Posterior cingulate gyrus (tissue), 11 donors: ENCODE data around the gene STPG3.

Experiments used
- DNase-seq, 10 donors: peaks; one replicate each; pipeline versions ENCODE4 v3.0.0 to v3.0.0-alpha.2; 2020 to 2021; ENCODE audit warnings: mixed read lengths in 3 of 10
- intact Hi-C: fragments of 100-400 bp; cut with DNase I; formaldehyde crosslinking; loops from one replicate; pipeline ENCODE4 v1.15.1; 2023

The STPG3 gene

DNA sequence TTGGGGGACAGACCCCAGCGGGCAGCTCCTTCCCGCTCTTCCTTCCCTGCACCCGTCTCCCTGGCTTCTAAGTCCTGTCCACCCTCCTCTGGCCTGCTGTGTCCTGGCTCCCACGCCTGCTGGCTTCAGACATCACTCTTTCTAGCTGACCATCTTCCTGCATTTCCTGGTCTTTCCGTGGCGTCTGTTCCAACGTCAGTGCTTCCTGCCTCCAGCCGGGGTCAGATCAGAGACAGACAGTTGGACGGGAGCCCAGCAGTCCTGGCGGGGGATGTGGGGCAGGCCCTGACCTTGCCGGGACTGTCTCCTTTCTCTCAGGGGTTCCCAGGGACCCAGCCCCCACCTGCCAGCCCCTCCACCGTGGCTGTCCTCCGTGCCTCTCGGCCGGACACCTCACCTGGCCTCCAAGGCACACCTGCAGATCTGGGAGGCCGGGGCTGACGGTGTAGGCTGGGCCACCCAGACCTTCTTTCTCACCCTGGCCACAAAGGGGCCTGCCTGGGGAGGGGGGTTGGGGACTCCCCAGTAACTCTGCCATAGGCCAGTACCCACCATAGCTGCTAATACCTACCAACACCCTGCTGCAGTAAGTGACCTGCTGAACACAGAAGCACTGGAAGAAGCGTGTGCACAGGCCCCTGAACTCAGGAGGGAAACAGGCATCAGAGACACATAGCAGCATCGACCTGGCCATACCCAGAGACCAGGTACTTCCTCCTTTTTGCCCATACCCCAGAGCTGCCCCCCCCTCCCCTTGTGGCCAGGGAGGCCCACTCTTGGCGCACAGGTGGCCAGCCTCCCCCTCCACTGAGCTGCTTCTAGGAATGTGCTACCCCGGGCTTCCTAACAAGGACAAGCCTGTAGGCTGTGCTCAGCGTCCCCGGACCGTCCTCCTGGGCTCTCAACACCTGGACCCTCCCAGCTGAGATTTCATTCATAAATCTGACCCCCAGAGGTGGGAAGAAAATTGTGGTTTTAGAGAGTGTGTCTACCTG lies 45.9 kb downstream of the STPG3 start:
- DNase-seq, result no peak

GRCh38 chr9:137297966-137298365 lies 46.9 kb downstream of the STPG3 start:
- no peak for DNase-seq
- intact Hi-C loops, result loop anchor here (10.0 kb wide), 1 partner anchor 227 kb away; no protein-coding TSS in a partner anchor

More for the DNA sequence above, 45.9 kb downstream of the STPG3 start:
- intact Hi-C loops, result loop anchor here (10.0 kb wide), 1 partner anchor 228 kb away; no protein-coding TSS in a partner anchor

GRCh38 chr9:137298401-137299202 lies 47.5 kb downstream of the STPG3 start:
- intact Hi-C loops, result loop anchor here (10.0 kb wide), 1 partner anchor 226 kb away; no protein-coding TSS in a partner anchor
- peak in 1 of 10 donors; percentile 75 for DNase-seq

DNA sequence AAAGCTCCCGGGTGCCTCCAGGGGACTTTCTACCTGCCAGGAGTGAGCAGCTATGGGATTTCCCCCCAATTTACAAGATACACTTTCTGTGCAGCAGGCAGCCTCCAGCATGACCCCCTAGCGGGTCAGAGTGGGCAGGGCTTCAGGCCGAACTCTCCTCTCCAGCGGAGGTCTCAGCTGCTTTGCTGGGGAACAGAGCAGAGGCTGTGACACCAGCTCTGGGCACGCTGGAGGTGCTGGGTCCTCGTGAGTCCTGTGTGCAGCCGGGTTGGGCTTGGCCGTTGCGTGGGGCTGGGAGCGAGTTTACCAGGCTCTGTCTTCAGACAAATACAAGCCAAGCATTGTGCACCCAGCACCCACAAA lies 48.1 kb downstream of the STPG3 start:
- intact Hi-C loops, result loop anchor here (10.0 kb wide), 1 partner anchor 226 kb away; no protein-coding TSS in a partner anchor
- DNase-seq, result no peak

DNA sequence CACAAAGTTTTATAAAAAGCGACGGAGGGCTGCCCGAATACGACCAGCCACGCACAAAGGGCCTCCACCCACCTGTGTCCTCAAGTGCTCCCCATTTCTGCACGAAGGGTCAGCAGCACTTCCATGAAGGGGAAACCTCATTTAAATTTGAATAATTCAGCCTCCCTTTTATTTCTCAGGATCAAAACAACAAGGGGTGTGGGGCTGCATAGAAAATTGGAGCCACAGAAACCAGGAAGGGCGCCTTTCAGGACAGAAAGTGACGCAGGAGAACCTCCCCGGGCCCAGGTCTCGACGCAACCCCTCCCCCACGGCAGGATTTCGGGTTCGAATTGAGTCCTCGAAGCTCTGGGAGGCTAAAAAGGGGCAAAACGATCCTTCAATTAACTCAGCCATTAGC lies 48.9 kb downstream of the STPG3 start:
- DNase-seq, result peak in 1 of 10 donors; percentile 78
- intact Hi-C loops, result loop anchor here (10.0 kb wide), 1 partner anchor 225 kb away; no protein-coding TSS in a partner anchor

DNA sequence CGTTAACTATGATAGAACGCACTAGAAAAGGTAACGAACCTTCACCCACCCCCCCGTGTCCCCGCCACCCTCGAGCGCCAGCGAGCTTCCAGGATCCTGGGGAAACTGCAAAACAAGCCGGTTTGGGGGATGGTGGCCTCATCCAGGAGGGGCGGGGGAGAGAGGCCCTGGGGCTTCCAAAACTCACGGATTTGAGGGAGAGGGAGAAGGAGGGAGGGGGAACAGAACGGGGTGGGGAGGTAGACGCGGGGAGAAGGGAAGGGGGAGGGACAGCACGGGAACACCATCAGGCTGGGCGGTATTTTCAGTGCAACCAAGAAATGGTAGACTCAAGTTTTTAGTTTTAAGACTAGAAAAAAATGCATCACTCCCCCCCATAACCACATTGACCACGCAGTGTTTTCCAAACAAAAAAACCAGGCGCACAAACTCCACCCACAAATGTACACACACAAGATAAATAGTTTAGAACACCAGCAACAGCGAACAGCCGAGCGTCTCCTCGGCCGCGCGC lies 49.5 kb downstream of the STPG3 start:
- intact Hi-C loops, result no loop called here
- peak in 1 of 10 donors; percentile 76 for DNase-seq

- DNase-seq, result peak in 2 of 10 donors; percentile 83 to 89
- intact Hi-C loops, result no loop called here
These were observed 50.2 kb downstream of the STPG3 start for GRCh38 chr9:137301081-137301947.

- intact Hi-C loops, result no loop called here
- peak; percentile 74 to 98 (median 88) for DNase-seq
These were observed 51.0 kb downstream of the STPG3 start, which contains the start of gene NRARP for GRCh38 chr9:137302118-137302448. NRARP (minus strand) TSS chr9:137302271; CDS start chr9:137301928, 343 bp downstream.

DNA sequence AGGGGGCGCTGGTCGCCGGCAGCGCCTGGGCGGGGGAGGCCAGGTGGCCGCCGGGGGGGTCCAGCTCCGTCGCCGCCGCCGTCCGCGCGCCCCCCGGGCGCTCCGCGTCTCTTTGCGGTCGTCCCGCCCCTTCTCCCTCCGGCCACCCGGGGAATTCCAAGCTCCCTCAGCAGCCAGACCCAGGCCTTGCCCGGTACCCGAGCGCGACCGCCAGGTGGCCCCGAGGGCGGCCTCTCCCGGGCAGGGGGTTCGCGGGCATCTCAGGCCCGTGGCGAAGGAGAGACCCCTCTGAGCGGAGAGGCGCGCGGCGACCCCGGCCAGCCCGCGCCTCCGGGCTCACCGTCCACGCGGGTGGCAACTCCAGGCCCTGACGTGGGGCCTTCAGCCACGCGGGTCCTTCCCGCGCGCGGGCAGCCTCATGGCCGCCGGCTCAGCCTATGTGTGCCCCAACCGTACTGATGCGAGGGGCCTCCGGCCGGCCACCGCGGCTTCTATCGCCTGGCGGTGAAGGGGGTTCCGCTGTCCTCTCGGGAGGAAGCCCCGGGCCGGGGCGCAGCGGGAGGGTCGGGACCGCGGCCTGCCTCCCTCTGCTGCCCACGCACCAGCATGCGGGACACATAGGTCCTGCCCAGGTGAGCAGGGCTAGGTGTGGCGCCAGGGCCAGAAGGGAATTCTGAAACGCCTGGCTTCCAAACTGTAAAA lies 51.5 kb downstream of the STPG3 start:
- DNase-seq, result peak in 2 of 10 donors; percentile 65 to 87
- intact Hi-C loops, result no loop called here
